ENCODE data around the gene KCNK2.

KCNK2 gene

DNA sequence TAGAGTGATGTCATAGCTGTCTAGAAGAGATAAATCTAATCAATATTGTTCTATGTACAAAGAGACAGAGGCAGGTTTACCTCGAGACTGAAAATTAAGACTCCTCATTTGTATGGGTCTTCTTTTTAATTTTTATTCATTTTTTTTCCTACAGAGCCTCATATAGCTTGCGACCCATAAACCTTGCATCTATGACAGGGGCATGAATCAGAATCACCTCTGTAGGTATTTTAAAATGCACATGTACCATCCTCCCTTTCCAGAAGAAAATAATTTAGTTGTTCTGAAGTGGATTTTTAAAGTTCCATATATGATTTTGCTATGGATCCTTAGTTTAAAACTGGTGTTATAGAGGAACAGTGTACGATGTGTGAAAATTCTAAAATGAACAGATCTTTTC is 64.5 kb downstream of the KCNK2 start:
- no peak for TF ChIP-seq POLR2AphosphoS5 (IDR thresholded peaks at IDR 0.05; ENCODE audit: low read depth, low read length)
- no peak for TF ChIP-seq TAF1 (IDR thresholded peaks at IDR 0.05; ENCODE audit: borderline replicate concordance, insufficient read depth, low read length)
- TF ChIP-seq, protein P1, sequence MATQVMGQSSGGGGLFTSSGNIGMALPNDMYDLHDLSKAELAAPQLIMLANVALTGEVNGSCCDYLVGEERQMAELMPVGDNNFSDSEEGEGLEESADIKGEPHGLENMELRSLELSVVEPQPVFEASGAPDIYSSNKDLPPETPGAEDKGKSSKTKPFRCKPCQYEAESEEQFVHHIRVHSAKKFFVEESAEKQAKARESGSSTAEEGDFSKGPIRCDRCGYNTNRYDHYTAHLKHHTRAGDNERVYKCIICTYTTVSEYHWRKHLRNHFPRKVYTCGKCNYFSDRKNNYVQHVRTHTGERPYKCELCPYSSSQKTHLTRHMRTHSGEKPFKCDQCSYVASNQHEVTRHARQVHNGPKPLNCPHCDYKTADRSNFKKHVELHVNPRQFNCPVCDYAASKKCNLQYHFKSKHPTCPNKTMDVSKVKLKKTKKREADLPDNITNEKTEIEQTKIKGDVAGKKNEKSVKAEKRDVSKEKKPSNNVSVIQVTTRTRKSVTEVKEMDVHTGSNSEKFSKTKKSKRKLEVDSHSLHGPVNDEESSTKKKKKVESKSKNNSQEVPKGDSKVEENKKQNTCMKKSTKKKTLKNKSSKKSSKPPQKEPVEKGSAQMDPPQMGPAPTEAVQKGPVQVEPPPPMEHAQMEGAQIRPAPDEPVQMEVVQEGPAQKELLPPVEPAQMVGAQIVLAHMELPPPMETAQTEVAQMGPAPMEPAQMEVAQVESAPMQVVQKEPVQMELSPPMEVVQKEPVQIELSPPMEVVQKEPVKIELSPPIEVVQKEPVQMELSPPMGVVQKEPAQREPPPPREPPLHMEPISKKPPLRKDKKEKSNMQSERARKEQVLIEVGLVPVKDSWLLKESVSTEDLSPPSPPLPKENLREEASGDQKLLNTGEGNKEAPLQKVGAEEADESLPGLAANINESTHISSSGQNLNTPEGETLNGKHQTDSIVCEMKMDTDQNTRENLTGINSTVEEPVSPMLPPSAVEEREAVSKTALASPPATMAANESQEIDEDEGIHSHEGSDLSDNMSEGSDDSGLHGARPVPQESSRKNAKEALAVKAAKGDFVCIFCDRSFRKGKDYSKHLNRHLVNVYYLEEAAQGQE (IDR thresholded peaks at IDR 0.05; ENCODE audit: insufficient read depth in 1 of 2, low read depth in 2 of 2, low read length in 2 of 2), result no peak
- no peak for TF ChIP-seq FOXP2 (optimal IDR thresholded peaks at IDR 0.05; ENCODE audit: borderline replicate concordance, extremely low read depth, extremely low read length, insufficient read depth)
- TF ChIP-seq SIN3A (IDR thresholded peaks at IDR 0.05; ENCODE audit: borderline replicate concordance, insufficient read depth, low read length), result no peak

DNA sequence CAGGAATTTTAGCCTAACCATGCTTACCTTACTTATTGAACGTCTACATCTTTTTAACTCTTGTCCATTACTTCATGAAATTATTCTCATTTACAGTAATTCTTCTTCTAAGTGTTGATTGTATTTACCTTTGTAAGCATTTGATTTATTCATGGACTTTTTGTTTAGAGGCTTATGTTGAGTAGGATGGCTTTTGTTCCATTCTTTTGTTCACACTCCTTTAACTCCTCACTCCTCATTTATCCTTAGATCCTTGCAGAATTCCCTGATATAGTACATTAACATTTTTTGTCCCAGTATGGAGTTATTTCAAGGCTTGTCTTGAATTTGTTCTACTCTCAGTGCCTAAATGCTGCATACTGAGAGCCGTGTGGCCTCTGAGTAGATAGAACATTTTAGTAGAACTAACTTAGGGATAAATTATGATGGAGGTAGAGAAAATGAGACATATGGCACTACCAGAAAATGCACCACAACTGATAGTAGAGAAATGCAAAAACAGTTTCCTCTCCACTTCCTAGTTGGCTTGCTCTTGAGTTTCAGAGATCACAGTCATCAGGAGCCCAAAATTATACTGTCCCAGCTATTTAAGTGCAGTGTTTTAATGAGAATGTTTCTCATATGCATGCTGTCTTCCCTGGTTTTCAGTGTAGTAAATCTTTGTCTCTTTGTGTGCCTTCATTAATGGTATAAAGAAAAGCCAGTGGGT is 69.5 kb downstream of the KCNK2 start:
- TF ChIP-seq FOXP2 (optimal IDR thresholded peaks at IDR 0.05; ENCODE audit: borderline replicate concordance, extremely low read depth, extremely low read length, insufficient read depth) (no peak), POLR2AphosphoS5 (IDR thresholded peaks at IDR 0.05; ENCODE audit: low read depth, low read length) (no peak), SIN3A (IDR thresholded peaks at IDR 0.05; ENCODE audit: borderline replicate concordance, insufficient read depth, low read length) (no peak), TAF1 (IDR thresholded peaks at IDR 0.05; ENCODE audit: borderline replicate concordance, insufficient read depth, low read length) (no peak)
- TF ChIP-seq, protein P1 (IDR thresholded peaks at IDR 0.05; ENCODE audit: insufficient read depth in 1 of 2, low read depth in 2 of 2, low read length in 2 of 2), result no peak

DNA sequence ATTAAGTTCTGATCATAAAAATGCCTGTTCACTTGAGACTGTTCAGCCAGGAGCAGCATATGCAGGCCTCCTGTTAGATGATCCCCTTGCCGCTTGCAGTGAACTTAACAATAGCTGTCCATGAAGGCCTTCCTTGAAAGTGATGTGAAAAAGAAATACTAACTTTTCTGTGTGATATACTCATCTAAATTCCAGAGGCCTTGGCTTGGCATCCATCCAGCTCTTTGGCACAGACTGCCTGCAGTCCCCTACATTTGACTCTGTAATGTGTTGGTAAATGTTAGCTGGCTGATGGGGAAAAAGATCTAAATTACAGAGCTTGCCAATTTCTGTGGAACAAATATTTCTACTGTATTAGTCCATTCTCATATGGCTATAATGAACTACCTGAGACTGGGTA is 73.7 kb downstream of the KCNK2 start:
- no peak for TF ChIP-seq SIN3A (IDR thresholded peaks at IDR 0.05; ENCODE audit: borderline replicate concordance, insufficient read depth, low read length)
- TF ChIP-seq TAF1 (IDR thresholded peaks at IDR 0.05; ENCODE audit: borderline replicate concordance, insufficient read depth, low read length), result no peak
- TF ChIP-seq, protein P1 (IDR thresholded peaks at IDR 0.05; ENCODE audit: insufficient read depth in 1 of 2, low read depth in 2 of 2, low read length in 2 of 2), result no peak
- TF ChIP-seq POLR2AphosphoS5 (IDR thresholded peaks at IDR 0.05; ENCODE audit: low read depth, low read length), result no peak
- no peak for TF ChIP-seq FOXP2 (optimal IDR thresholded peaks at IDR 0.05; ENCODE audit: borderline replicate concordance, extremely low read depth, extremely low read length, insufficient read depth)

- no peak for TF ChIP-seq SIN3A (IDR thresholded peaks at IDR 0.05; ENCODE audit: borderline replicate concordance, insufficient read depth, low read length)
- no peak for TF ChIP-seq FOXP2 (optimal IDR thresholded peaks at IDR 0.05; ENCODE audit: borderline replicate concordance, extremely low read depth, extremely low read length, insufficient read depth)
- TF ChIP-seq TAF1 (IDR thresholded peaks at IDR 0.05; ENCODE audit: borderline replicate concordance, insufficient read depth, low read length), result no peak
- no peak for TF ChIP-seq POLR2AphosphoS5 (IDR thresholded peaks at IDR 0.05; ENCODE audit: low read depth, low read length)
- TF ChIP-seq, protein P1 (IDR thresholded peaks at IDR 0.05; ENCODE audit: insufficient read depth in 1 of 2, low read depth in 2 of 2, low read length in 2 of 2), result no peak
Measured at GRCh38 chr1:215160351-215160750, 77.8 kb downstream of the KCNK2 start.
